Measurements from ENCODE around the gene DPYSL3. TPM values are rescaled to one million over a fixed set of nuclear protein-coding genes. Genes with fewer than 3 reads are reported as not detected.
A peak's percentile ranks its signal among the peaks of the same experiment; 100 is the strongest.

DPYSL3 gene
- polyA plus RNA-seq, 1 experiment: 139 TPM

DNA sequence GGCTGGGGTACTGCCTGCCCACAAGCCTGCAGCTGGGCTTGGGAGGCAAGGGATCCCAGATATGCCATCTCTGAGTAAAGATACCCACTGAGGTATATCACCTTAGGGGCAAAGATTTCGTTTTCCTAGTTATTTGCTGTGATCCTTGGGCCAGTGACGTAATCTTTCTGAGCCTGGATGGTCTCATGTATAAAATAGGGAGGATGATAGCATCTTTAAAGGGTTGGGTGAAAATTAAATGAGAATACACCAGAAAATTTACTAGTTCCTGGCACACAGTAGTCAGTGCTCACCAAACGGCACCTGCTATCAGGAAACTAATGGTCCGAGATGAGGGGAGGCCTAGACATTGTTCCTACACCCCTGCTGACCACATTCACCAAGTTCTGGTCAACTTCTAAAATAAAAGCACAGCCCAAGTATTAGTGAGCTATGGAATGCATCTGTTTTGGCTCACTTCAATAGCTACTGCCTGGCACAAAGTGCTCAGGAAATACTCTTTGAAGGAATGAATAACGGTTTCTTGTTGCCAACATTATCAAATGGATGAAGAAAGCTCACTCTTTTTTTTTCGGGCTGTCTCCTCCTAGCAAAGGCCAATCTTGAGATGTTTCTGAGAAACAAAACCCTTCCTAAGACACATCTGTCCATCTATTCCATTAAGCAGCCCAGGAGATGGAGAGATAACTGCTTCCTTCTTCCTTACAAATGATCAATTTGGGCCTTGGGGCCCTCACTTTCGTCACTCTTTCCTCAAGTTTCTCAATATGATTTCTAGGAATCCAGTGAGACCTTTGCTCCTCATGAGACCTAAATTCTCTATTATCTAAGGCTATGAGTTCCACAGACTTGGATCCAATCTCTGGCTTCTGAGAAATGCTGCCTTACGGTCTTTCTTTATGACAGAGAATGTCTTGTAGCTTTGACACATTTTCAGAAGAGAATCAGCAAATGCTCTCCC is 98.2 kb downstream of the DPYSL3 start:
- CTCF ChIA-PET: interaction anchor here (1.2 to 3.7 kb wide), 3 partner anchors 12 to 166 kb away, joined by 3 to 18 read pairs (median 3); no protein-coding TSS in a partner anchor
- TF ChIP-seq CTCF (IDR thresholded peaks at IDR 0.05; ENCODE audit: low read depth, low read length): no peak
- no peaks in the 10 kb centered on the region for H3K9me3 ChIP-seq (ENCODE audit: control insufficient read depth, insufficient read depth, low read length)
- H3K27me3 ChIP-seq (ENCODE audit: control insufficient read depth, insufficient read depth, low read length): no peaks in the 10 kb centered on the region
- H3K27ac ChIP-seq (ENCODE audit: low read depth, low read length): no peak overlapping the region
- POLR2A ChIA-PET: no interaction called here
- no peak overlapping the region for H3K4me3 ChIP-seq (ENCODE audit: low read depth, low read length)
- no peak for DNase-seq (ENCODE audit: low read depth, low spot score)

- TF ChIP-seq CTCF (IDR thresholded peaks at IDR 0.05; ENCODE audit: low read depth, low read length): no peak
- Histone ChIP-seq H3K27ac (ENCODE audit: low read depth, low read length) (no peak overlapping the region), H3K4me3 (ENCODE audit: low read depth, low read length) (no peak overlapping the region), H3K27me3 (ENCODE audit: control insufficient read depth, insufficient read depth, low read length) (no peaks in the 10 kb centered on the region), H3K9me3 (ENCODE audit: control insufficient read depth, insufficient read depth, low read length) (no peaks in the 10 kb centered on the region)
- no peak for DNase-seq (ENCODE audit: low read depth, low spot score)
- ChIA-PET CTCF (interaction anchor here (1.1 to 3.7 kb wide), 4 partner anchors 15 to 167 kb away, joined by 3 to 18 read pairs (median 4); no protein-coding TSS in a partner anchor), POLR2A (no interaction called here)
Observed at GRCh38 chr5:147410496-147411358, 99.1 kb downstream of the DPYSL3 start.

DNA sequence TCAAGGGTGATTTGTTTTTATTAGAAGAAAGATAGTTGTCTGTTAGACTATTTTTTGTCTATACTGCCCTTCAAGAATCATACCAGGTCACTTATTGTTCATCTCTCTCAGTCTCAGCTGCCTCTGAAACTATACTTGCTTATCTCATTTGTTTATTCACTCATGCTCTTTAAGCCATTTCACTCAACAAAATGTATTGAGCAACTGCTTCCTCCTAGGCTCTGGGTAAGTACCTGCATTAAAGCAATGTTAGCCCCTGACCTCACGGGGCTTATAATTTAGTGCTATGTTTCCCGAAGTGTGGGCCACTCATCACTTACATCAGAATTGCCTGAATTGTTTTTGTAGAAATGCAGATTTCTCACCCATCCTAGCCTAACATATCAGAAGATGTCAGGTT is 100.9 kb downstream of the DPYSL3 start:
- ChIA-PET POLR2A (no interaction called here), CTCF (interaction anchor here (0.6 kb wide), 1 partner anchor 45 kb away, joined by 4 read pairs; no protein-coding TSS in a partner anchor)
- no peak for DNase-seq (ENCODE audit: low read depth, low spot score)

DNA sequence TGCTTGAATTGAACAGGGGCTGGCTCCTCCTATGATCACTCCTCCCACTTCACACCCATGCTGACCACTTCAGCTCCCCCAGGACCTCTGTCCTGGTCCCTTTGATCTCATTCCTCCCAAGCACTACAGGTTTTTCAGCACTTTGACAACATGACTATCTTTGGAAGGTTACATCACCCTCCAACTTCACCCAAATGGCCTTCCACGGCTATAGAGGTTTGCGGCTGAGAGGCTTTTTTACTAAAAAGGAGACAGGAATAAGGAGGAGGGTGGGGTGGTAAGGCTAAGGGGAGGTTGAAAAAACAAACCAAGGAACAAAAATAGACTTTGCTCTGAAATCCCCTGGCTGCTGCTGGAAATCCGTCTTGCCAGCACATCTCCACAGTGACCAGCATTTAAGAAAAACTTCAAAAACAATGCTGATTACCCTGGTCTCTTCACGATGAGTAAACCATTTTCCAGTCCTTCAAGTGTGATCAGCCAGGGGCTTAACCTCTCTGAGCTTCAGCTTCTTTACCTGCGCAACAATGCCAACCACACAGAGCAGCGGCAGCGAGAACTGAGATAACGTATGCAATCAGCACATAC is 102.7 kb downstream of the DPYSL3 start:
- no peak for DNase-seq (ENCODE audit: low read depth, low spot score)
- Histone ChIP-seq H3K27me3 (ENCODE audit: control insufficient read depth, insufficient read depth, low read length) (no peaks in the 10 kb centered on the region), H3K4me3 (ENCODE audit: low read depth, low read length) (no peak overlapping the region), H3K9me3 (ENCODE audit: control insufficient read depth, insufficient read depth, low read length) (no peaks in the 10 kb centered on the region), H3K27ac (ENCODE audit: low read depth, low read length) (peak overlapping the region; percentile 72)
- ChIA-PET CTCF (interaction anchor here (1.6 kb wide), 1 partner anchor 171 kb away, joined by 10 read pairs; no protein-coding TSS in a partner anchor), POLR2A (interaction anchor here (0.6 to 1.3 kb wide), 2 partner anchors 11 to 155 kb away, joined by 3 to 4 read pairs; no protein-coding TSS in a partner anchor)
- TF ChIP-seq CTCF (IDR thresholded peaks at IDR 0.05; ENCODE audit: low read depth, low read length): no peak

More for the DNA sequence above, 100.9 kb downstream of the DPYSL3 start:
- Histone ChIP-seq H3K27ac (ENCODE audit: low read depth, low read length) (no peak overlapping the region), H3K9me3 (ENCODE audit: control insufficient read depth, insufficient read depth, low read length) (no peaks in the 10 kb centered on the region), H3K27me3 (ENCODE audit: control insufficient read depth, insufficient read depth, low read length) (no peaks in the 10 kb centered on the region), H3K4me3 (ENCODE audit: low read depth, low read length) (no peak overlapping the region)
- no peak for TF ChIP-seq CTCF (IDR thresholded peaks at IDR 0.05; ENCODE audit: low read depth, low read length)

Measured in AG04450 (cell line).